Measurements from ENCODE around the gene REG1B. TPM values are rescaled to one million over a fixed set of nuclear protein-coding genes. Genes with fewer than 3 reads are reported as not detected.

The REG1B gene
- total RNA-seq, 4 donors from 2014 or later, result not detected

DNA sequence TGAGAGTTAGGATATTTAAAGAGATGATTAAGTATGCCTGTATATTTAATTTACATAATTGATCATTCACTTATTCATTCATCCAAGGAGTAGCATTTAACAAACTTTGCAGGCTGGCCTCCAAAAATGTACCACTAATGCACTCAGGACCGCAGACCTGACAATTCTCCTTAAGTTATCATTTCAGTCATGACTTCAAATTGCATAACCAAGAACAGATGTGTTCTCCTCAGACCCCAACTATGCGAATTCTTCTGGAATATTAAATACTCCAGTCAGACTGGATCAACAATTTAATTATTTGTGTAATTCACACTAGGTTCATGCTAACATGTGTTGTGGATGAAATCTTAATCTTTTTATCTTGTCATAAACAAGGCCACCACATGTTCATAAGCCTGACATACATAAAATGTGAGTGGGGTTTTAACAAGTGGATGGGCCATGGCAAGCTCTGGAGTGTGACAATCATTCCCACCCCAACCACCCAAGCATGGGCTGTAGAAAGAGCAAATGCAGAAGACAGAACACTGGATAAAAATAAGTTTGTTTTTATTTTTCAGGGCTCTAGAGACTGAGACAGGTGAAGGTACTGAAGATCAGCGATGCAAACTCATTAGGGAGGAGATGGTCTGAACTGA lies 3.2 kb downstream of the REG1B start:
- TF ChIP-seq, protein P1, sequence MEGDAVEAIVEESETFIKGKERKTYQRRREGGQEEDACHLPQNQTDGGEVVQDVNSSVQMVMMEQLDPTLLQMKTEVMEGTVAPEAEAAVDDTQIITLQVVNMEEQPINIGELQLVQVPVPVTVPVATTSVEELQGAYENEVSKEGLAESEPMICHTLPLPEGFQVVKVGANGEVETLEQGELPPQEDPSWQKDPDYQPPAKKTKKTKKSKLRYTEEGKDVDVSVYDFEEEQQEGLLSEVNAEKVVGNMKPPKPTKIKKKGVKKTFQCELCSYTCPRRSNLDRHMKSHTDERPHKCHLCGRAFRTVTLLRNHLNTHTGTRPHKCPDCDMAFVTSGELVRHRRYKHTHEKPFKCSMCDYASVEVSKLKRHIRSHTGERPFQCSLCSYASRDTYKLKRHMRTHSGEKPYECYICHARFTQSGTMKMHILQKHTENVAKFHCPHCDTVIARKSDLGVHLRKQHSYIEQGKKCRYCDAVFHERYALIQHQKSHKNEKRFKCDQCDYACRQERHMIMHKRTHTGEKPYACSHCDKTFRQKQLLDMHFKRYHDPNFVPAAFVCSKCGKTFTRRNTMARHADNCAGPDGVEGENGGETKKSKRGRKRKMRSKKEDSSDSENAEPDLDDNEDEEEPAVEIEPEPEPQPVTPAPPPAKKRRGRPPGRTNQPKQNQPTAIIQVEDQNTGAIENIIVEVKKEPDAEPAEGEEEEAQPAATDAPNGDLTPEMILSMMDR (IDR thresholded peaks at IDR 0.05; ENCODE audit: low read depth), result no peak

DNA sequence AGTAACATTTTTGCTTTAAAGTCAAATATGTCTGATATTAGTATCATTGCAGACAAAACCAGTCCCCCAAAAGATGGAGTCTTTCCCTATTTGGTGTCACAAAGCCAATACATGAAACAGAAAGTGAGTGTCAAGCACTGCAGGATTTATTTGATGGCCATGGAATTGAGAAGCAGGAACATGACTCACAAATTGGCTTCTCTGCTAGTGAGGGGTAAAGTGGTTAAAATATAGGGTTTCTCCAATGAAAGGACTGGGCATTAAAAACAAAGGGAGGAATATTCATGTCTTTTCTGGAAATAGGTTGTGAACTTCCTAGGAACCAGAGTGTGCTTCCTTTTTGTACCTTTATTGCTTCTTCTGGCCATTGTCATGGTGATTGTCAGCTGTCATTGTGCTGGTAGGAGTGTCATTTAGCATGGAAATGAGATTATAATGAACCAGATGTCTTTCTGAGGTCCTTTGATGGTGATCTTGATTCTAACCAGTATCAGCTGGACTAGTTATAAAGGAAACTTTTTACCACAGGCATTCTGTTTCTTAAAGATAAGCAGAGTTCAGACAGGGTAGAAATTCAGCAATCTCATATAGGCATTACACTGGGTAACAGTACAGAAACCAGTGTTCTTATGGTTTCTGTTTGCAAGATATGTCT lies 4.1 kb downstream of the REG1B start:
- TF ChIP-seq, protein P1 (IDR thresholded peaks at IDR 0.05; ENCODE audit: low read depth), result no peak

DNA sequence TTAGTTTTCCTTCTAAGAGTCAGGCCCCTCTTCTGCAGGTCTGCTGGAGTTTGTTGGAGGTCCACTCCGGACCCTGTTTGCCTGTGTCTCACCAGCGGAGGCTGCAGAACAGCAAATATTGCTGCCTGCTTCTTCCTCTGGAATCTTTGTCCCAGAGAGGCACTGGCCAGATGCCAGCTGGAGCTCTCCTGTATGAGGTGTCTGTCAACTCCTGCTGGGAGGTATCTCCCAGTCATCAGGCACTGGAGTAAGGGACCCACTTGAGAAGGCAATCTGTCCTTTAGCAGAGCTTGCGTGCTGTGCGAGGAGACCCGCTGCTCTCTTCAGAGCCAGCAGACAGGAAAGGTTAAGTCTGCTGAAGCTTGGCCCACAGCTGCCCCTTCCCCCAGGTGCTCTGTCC lies 4.8 kb downstream of the REG1B start:
- TF ChIP-seq, protein P1 (IDR thresholded peaks at IDR 0.05; ENCODE audit: low read depth), result no peak

DNA sequence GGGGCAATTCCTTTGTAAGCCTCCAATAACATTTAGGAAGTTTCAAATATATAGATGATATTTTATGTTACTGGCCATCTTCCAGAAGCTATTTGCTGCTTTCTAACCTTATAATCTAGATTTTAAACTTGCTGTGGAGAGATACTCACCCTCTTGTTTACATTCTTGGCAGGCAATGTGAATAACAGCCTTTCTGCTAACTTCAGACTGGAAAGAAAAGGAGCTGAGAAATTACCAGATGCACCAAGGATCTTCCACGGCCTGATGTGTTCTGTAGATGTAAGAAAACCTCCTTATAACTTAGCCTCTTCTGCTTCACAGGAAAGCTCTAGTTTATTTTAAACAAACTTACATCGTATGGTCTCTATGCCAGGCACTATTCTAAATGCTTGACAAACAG lies 16.7 kb downstream of the REG1B start:
- TF ChIP-seq, protein P1 (IDR thresholded peaks at IDR 0.05; ENCODE audit: low read depth), result no peak

DNA sequence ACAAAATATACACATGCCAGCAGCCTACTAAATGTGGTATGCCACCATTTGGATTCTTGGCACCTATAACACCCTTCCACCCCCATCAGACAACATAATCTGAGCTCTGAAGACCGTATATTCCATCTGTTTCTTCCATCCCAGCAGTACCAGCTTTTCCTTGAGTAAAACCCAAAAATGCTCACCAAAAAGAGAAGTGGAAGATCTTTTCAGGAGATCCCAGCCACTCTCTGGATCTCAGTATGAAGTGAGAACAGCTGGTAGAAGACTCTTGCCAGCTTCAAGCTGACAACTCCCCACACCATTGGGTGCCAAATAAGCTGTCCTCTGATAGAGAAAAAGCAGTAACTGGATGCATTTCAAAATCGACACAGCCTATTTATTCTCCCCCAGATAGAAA lies 22.6 kb downstream of the REG1B start:
- TF ChIP-seq, protein P1 (IDR thresholded peaks at IDR 0.05; ENCODE audit: low read depth), result no peak

GRCh38 chr2:79041032-79041448 lies 46.8 kb downstream of the REG1B start:
- TF ChIP-seq, protein P1 (IDR thresholded peaks at IDR 0.05; ENCODE audit: low read depth), result no peak

GRCh38 chr2:79039944-79040343 lies 47.8 kb downstream of the REG1B start:
- TF ChIP-seq, protein P1 (IDR thresholded peaks at IDR 0.05; ENCODE audit: low read depth), result no peak

Other genes starting within 250 kb of the REG1B start
- not detected for gene REG3G, start 62.3 kb downstream of the REG1B start, total RNA-seq
- not detected for gene REG1A, start 32.5 kb upstream of the REG1B start, total RNA-seq
- gene REG3A, start 71.8 kb upstream of the REG1B start, total RNA-seq, result not detected